Esophagus muscularis mucosa (tissue), 4 donors: ENCODE data around the gene ETV6. TPM values are rescaled to one million over a fixed set of nuclear protein-coding genes. Genes with fewer than 3 reads are reported as not detected.
A peak's percentile ranks its signal among the peaks of the same experiment; 100 is the strongest.

Experiments
- DNase-seq: peaks from one replicate; pipeline ENCODE4 v3.0.0-alpha.2; 2017; ENCODE audit errors: extremely low spot score
- H3K27ac ChIP-seq, 4 donors: fragments of 200-600 bp; sonication (generic); replicated peaks in 1 of 4; 1 replicate in 3 of 4; 2 replicates in 1 of 4; pipeline ENCODE4 v1.5.1; 2016 to 2019; ENCODE audit warnings: mild to moderate bottlenecking in 1 of 4
- H3K27me3 ChIP-seq, 4 donors: fragments of 200-600 bp; sonication (generic); one replicate each; pipeline versions ENCODE4 v1.5.1 to v1.6.0; 2016 to 2019
- H3K36me3 ChIP-seq, 4 donors: fragments of 200-600 bp; sonication (generic); one replicate each; pipeline ENCODE4 v1.5.1; 2016 to 2019
- H3K4me1 ChIP-seq, 4 donors: fragments of 200-600 bp; sonication (generic); one replicate each; pipeline ENCODE4 v1.5.1; 2016 to 2019
- H3K4me3 ChIP-seq, 4 donors: fragments of 200-600 bp; sonication (generic); 1 replicate in 2 of 4; 2 replicates in 2 of 4; pipeline ENCODE4 v1.5.1; 2016 to 2019; ENCODE audit warnings: mild to moderate bottlenecking in 4 of 4, moderate library complexity in 1 of 4
- H3K9me3 ChIP-seq, 4 donors: fragments of 200-600 bp; sonication (generic); 1 replicate in 3 of 4; 2 replicates in 1 of 4; pipeline ENCODE4 v1.5.1; 2016 to 2019
- EP300 ChIP-seq: sonication (generic); formaldehyde crosslinking; IDR thresholded peaks from one replicate; pipeline ENCODE4 v1.6.1; 2017; ENCODE audit warnings: antibody characterized with exemption
- POLR2A ChIP-seq: fragments of 450-650 bp; IDR thresholded peaks from one replicate; pipeline ENCODE4 v1.6.1; 2017; ENCODE audit warnings: antibody characterized with exemption, moderate library complexity, mild to moderate bottlenecking, low read depth
- POLR2AphosphoS5 ChIP-seq, 2 donors: sonication (generic); formaldehyde crosslinking; IDR thresholded peaks; one replicate each; pipeline ENCODE4 v1.6.1; 2017; ENCODE audit warnings: antibody characterized with exemption in 2 of 2
- WGBS: methylation state at CpG from one replicate; pipeline ENCODE4 v1.1.5; 2018; 5-methylcytosine and 5-hydroxymethylcytosine counted together
- intact Hi-C: fragments of 100-400 bp; cut with DNase I; formaldehyde crosslinking; loops from one replicate; pipeline ENCODE4 v1.15.1; 2023
- total RNA-seq, 4 donors: library from RNA; depleted of rRNA; stranded (reverse); fragments of >200 nt; gene quantifications; one replicate each; pipeline versions ENCODE4 v1.1.0 to v1.2.1, GENCODE V29; 2016
- TF ChIP-seq, protein P1 (sequence below), 3 experiments: fragments of 200-600 bp in 2 of 3; fragments of 450-650 bp in 1 of 3; sonication (generic) in 2 of 3; IDR thresholded peaks; one replicate each; pipeline ENCODE4 v1.5.1; 2017 to 2019; ENCODE audit warnings: antibody characterized with exemption in 3 of 3, mild to moderate bottlenecking in 2 of 3, moderate library complexity in 1 of 3

Gene ETV6
- total RNA-seq, 4 donors from 2014 or later, result 22.4 to 29.6 (median 25.3) TPM

DNA sequence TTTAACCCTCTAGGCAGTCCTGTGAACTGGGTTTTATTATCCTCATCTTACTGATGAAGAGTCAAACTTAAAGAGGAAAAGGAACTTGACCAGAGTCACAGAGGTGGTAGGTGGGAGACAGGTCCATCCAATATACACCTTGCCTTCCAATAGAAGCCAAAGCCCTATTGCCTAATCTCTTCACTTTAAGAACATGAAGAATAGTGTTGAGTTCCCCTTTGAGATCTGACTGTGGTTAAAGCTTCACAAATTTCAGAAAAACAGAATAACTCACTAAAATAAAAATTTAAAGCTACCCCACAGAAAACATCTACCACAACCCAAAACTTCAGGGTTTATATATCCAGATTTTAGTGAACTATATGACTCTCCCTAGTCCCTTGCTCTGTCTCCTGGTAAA, 115.4 kb downstream of the ETV6 start:
- Histone ChIP-seq H3K27me3 (no peaks in the 10 kb centered on the region), H3K4me1 (peaks cover 37 to 97% (median 93%) of the 10 kb centered on the region in 4 donors), H3K27ac (peak overlapping the region; percentile 88 to 94 (median 92)), H3K9me3 (no peaks in the 10 kb centered on the region), H3K36me3 (no peaks in the 10 kb centered on the region), H3K4me3 (no peak overlapping the region)
- intact Hi-C loops, result loop anchor here (5.0 kb wide), 1 partner anchor 113 kb away; no protein-coding TSS in a partner anchor
- DNase-seq, result no peak
- TF ChIP-seq POLR2A (no peak), POLR2AphosphoS5 (IDR thresholded peaks at IDR 0.05) (no peak), EP300 (no peak)
- TF ChIP-seq, protein P1, sequence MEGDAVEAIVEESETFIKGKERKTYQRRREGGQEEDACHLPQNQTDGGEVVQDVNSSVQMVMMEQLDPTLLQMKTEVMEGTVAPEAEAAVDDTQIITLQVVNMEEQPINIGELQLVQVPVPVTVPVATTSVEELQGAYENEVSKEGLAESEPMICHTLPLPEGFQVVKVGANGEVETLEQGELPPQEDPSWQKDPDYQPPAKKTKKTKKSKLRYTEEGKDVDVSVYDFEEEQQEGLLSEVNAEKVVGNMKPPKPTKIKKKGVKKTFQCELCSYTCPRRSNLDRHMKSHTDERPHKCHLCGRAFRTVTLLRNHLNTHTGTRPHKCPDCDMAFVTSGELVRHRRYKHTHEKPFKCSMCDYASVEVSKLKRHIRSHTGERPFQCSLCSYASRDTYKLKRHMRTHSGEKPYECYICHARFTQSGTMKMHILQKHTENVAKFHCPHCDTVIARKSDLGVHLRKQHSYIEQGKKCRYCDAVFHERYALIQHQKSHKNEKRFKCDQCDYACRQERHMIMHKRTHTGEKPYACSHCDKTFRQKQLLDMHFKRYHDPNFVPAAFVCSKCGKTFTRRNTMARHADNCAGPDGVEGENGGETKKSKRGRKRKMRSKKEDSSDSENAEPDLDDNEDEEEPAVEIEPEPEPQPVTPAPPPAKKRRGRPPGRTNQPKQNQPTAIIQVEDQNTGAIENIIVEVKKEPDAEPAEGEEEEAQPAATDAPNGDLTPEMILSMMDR (IDR thresholded peaks at IDR 0.05), result no peak

DNA sequence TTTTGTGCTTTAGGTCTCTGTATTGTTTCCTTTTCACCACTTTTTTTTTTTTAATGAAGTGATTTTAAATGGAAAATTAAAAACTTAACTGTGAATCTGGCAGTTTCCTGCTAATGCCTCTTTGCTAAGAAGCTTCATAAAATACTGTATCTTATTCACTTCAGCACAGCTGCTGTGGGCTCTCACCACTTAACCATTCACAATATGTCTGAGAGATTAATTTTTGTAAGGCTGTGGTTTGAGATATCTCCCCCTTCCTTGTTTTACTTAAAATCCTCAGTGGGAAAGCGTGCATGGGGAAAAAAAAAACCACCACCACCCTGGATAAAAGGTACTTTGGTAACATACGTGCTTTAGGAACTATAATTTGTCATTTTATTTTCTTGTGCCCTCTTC, 115.9 kb downstream of the ETV6 start:
- peak overlapping the region; percentile 88 to 94 (median 92) for H3K27ac ChIP-seq
- H3K4me1 ChIP-seq, result peaks cover 37 to 97% (median 95%) of the 10 kb centered on the region in 4 donors
- TF ChIP-seq EP300, result no peak
- TF ChIP-seq, protein P1 (IDR thresholded peaks at IDR 0.05), result no peak
- no peak for TF ChIP-seq POLR2A
- no peak for TF ChIP-seq POLR2AphosphoS5 (IDR thresholded peaks at IDR 0.05)
- peak overlapping the region in 2 of 4 donors; percentile 7 to 14 for H3K4me3 ChIP-seq
- no peak for DNase-seq
- no peaks in the 10 kb centered on the region for H3K9me3 ChIP-seq
- WGBS, result 30% methylated on average over 2 of the region's 2 CpGs
- peaks cover 0 to 4% (median 0%) of the 10 kb centered on the region in 4 donors for H3K36me3 ChIP-seq
- intact Hi-C loops, result no loop called here
- H3K27me3 ChIP-seq, result no peaks in the 10 kb centered on the region

DNA sequence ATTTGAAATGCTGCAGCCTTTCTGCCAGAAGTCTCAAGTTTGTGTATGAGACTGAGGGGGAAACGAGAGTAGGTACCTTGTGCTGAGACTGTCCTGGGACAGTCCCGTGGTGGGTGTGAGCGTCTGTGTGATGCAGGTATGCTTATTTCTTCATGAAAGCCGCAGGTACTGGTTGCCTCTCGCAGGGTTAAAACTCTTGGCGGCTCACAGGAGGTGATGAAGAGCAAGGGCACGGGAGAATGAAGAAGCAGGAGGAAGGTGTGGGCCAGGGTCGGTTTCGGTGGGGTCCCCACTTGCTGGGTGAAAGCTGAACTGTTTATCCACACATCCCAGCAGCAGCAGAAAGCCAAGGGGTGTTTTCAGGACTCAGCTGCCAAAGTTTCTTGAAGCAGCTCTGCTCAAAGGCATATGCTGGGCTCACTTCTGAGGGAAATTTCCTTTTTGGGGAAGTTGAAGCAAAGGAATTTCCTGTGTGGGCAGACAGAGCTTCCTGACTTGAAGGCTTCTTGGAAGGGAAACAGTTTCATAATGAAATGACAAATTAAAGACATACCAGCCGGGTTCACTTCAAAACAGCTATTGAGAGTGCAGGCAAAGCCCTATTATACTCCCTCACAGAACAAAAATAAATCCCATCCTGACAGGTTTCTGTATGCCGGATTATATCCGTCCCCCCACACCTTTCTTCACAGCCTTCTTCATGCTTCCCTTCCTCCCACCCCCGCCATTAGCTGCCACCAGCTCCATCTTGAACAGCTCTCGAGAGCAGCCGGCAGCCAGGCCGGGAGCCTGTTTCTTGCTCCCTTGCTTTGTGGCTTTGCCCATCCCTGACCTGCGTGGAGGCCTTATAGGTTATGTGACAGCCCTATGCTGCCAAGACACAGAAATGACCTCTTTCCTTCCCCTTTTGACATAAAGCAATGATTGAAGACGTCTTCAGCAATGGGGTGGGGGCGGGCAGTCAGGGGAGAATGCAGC, 116.6 kb downstream of the ETV6 start:
- intact Hi-C loops, result no loop called here
- Histone ChIP-seq H3K36me3 (peaks cover 0 to 4% (median 0%) of the 10 kb centered on the region in 4 donors), H3K27me3 (no peaks in the 10 kb centered on the region), H3K9me3 (no peaks in the 10 kb centered on the region), H3K4me3 (peak overlapping the region; percentile 9 to 24 (median 16)), H3K27ac (peak overlapping the region; percentile 88 to 94 (median 92)), H3K4me1 (peaks cover 39 to 100% (median 99%) of the 10 kb centered on the region in 4 donors)
- TF ChIP-seq POLR2A (no peak), POLR2AphosphoS5 (IDR thresholded peaks at IDR 0.05) (peak; percentile 28 to 68)
- no peak for DNase-seq
- 25% methylated on average over 19 of the region's 19 CpGs for WGBS

DNA sequence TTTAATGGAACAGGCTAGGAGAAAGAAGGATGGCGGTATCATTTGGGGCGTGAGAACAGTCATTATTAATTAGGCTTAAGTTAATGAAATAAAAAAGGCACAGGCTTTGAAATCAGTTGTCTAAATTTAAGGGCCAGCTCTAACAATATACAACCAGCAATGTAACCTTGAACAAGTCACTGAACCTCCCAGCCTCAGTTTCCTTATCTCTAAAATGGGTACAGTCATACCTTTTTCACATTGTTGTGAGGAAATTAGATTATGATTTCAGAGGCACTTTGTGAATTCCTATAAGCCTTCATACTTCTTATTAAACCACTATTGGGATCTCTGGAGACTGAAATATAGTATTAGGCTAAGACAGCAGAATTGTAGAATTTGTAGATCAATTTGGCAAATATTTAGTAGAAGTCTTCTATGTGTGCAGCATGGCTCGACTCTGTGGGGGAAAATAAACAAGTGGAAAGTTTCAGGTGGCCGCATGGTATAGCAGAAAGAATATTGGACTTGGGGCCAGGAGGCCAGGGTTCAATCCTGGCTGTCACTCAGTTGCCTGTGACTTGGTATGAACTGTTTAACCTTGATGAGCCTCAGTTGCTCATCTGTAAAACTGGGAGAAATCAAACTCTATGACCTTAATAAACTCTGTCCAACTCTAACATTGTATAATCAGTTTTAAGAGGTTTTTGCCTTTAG, 117.7 kb downstream of the ETV6 start:
- no peaks in the 10 kb centered on the region for H3K9me3 ChIP-seq
- H3K4me1 ChIP-seq, result peaks cover 38 to 100% (median 97%) of the 10 kb centered on the region in 4 donors
- 71% methylated on average over 4 of the region's 4 CpGs for WGBS
- intact Hi-C loops, result no loop called here
- peak overlapping the region; percentile 88 to 94 (median 92) for H3K27ac ChIP-seq
- H3K27me3 ChIP-seq, result no peaks in the 10 kb centered on the region
- TF ChIP-seq, protein P1 (IDR thresholded peaks at IDR 0.05), result no peak
- TF ChIP-seq POLR2A (no peak), EP300 (no peak), POLR2AphosphoS5 (IDR thresholded peaks at IDR 0.05) (no peak)
- H3K4me3 ChIP-seq, result no peak overlapping the region
- DNase-seq, result no peak
- peaks cover 0 to 4% (median 0%) of the 10 kb centered on the region in 4 donors for H3K36me3 ChIP-seq

DNA sequence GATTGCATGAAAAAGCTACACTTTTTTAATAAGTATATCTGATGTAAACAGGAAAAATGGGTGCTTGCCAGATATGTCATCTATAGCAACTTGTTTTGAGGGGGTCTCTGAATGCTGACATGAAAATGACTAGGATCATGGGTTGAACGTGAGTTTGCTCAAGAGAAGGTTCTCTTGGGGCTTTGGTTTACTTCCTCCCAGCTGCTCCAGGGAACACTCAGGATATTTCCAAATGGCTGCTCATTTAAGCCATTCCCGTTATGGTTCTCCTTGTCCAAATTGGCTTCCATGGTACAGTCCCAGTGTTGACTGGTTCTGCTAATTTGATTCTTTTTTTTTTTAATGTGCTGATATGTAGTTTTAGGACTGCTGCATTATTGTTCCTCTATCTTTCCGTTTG, 118.3 kb downstream of the ETV6 start:
- Histone ChIP-seq H3K27ac (peak overlapping the region; percentile 88 to 94 (median 92)), H3K4me3 (no peak overlapping the region), H3K9me3 (no peaks in the 10 kb centered on the region), H3K27me3 (no peaks in the 10 kb centered on the region), H3K4me1 (peaks cover 32 to 100% (median 92%) of the 10 kb centered on the region in 4 donors), H3K36me3 (peaks cover 0 to 4% (median 0%) of the 10 kb centered on the region in 4 donors)
- DNase-seq, result no peak
- 76% methylated on average over 3 of the region's 3 CpGs for WGBS
- TF ChIP-seq, protein P1 (IDR thresholded peaks at IDR 0.05), result no peak
- TF ChIP-seq POLR2AphosphoS5 (IDR thresholded peaks at IDR 0.05), result no peak
- no peak for TF ChIP-seq EP300
- no peak for TF ChIP-seq POLR2A
- intact Hi-C loops, result no loop called here
